Neural cell (in vitro differentiated cells): ENCODE results near the gene KRT74. TPM values are rescaled to one million over a fixed set of nuclear protein-coding genes. Genes with fewer than 3 reads are reported as not detected.

ENCODE experiments used
- H2AFZ ChIP-seq: fragments of 200-600, 300-800 bp; sonication (generic), shearing (Covaris generic); 2 replicates; pipeline ENCODE4 v1.6.0; 2014; ENCODE audit warnings: low read depth, mild to moderate bottlenecking, antibody characterized with exemption, low read length, moderate library complexity
- H3F3A ChIP-seq: fragments of 200-600 bp; shearing (Covaris generic); 2 replicates; pipeline ENCODE4 v1.6.1; 2016; ENCODE audit warnings: mild to moderate bottlenecking, moderate library complexity, mixed read lengths, antibody characterized with exemption, low read length; ENCODE audit not compliant: insufficient read depth, poor library complexity, severe bottlenecking
- H3K27ac ChIP-seq: fragments of 200-600, 300-800 bp; sonication (generic), shearing (Covaris generic); 2 replicates; pipeline ENCODE4 v1.5.1; 2014; ENCODE audit warnings: mild to moderate bottlenecking, low read length, moderate library complexity
- H3K27me3 ChIP-seq: fragments of 300-800, 200-600 bp; sonication (generic), shearing (Covaris generic); 2 replicates; pipeline ENCODE4 v1.6.0; 2014; ENCODE audit warnings: mild to moderate bottlenecking, low read depth, low read length, moderate library complexity; ENCODE audit not compliant: insufficient read depth
- H3K36me3 ChIP-seq: fragments of 300-800, 200-600 bp; sonication (generic), shearing (Covaris generic); 2 replicates; pipeline ENCODE4 v1.5.1; 2014; ENCODE audit warnings: mild to moderate bottlenecking, antibody characterized with exemption, low read length, moderate library complexity; ENCODE audit not compliant: insufficient read depth
- H3K4me2 ChIP-seq: fragments of 300-800, 200-600 bp; sonication (generic), shearing (Covaris generic); 2 replicates; pipeline ENCODE4 v1.6.0; 2014; ENCODE audit warnings: mild to moderate bottlenecking, low read length
- H3K4me3 ChIP-seq: fragments of 300-800, 200-600 bp; sonication (generic), shearing (Covaris generic); 2 replicates; pipeline ENCODE4 v1.5.1; 2014; ENCODE audit warnings: mild to moderate bottlenecking, low read length, moderate library complexity
- H3K79me2 ChIP-seq: fragments of 200-600 bp; shearing (Covaris generic); replicated peaks from 2 replicates; pipeline ENCODE4 v1.6.0; 2014; ENCODE audit warnings: mild to moderate bottlenecking, low read length, moderate library complexity; ENCODE audit not compliant: insufficient read depth
- H3K9ac ChIP-seq: fragments of 300-800, 200-600 bp; sonication (generic), shearing (Covaris generic); 2 replicates; pipeline ENCODE4 v1.6.1; 2016; ENCODE audit warnings: mild to moderate bottlenecking, low read length, mixed read lengths
- H3K9me2 ChIP-seq: fragments of 200-600 bp; shearing (Covaris generic); 2 replicates; pipeline ENCODE4 v1.6.1; 2016; ENCODE audit warnings: mild to moderate bottlenecking, low read length, mixed read lengths; ENCODE audit not compliant: insufficient read depth
- H3K9me3 ChIP-seq: fragments of 200-600, 300-800 bp; sonication (generic), shearing (Covaris generic); 2 replicates; pipeline ENCODE4 v1.6.1; 2016; ENCODE audit warnings: mild to moderate bottlenecking, mixed run types, low read length, moderate library complexity, mixed read lengths
- H4K20me1 ChIP-seq: fragments of 200-600 bp; shearing (Covaris generic); 2 replicates; pipeline ENCODE4 v1.6.1; 2016; ENCODE audit warnings: mild to moderate bottlenecking, mixed run types; ENCODE audit not compliant: insufficient read depth
- CTCF ChIP-seq: fragments of 450-650 bp; IDR thresholded peaks from 2 replicates; pipeline ENCODE4 v1.5.1; 2014; ENCODE audit warnings: antibody characterized with exemption, mild to moderate bottlenecking, moderate library complexity; ENCODE audit not compliant: poor library complexity, severe bottlenecking
- EP300 ChIP-seq: fragments of 450-650 bp; conservative IDR thresholded peaks from 2 replicates; pipeline ENCODE4 v1.6.1; 2014; ENCODE audit warnings: antibody characterized with exemption, mild to moderate bottlenecking, moderate library complexity; ENCODE audit not compliant: poor library complexity, severe bottlenecking
- EZH2 ChIP-seq: fragments of 200-600, 300-800 bp; shearing (Covaris generic), sonication (generic); IDR thresholded peaks from 2 replicates; pipeline ENCODE4 v1.6.1; 2014; ENCODE audit warnings: antibody characterized with exemption, low read length, borderline replicate concordance, mild to moderate bottlenecking; ENCODE audit not compliant: insufficient read depth, poor library complexity, severe bottlenecking
- MXI1 ChIP-seq: fragments of 450-650 bp; conservative IDR thresholded peaks from 2 replicates; pipeline ENCODE4 v1.6.1; 2014; ENCODE audit warnings: antibody characterized with exemption, mild to moderate bottlenecking; ENCODE audit not compliant: poor library complexity, severe bottlenecking
- POLR2AphosphoS5 ChIP-seq: IDR thresholded peaks from 2 replicates; pipeline ENCODE4 v1.6.1; 2012
- RAD21 ChIP-seq: fragments of 450-650 bp; conservative IDR thresholded peaks from 2 replicates; pipeline ENCODE4 v1.6.1; 2014; ENCODE audit warnings: antibody characterized with exemption, mild to moderate bottlenecking, moderate library complexity
- REST ChIP-seq: IDR thresholded peaks from 2 replicates; pipeline ENCODE4 v1.6.1; 2012; ENCODE audit warnings: borderline replicate concordance
- SMC3 ChIP-seq: fragments of 450-650 bp; conservative IDR thresholded peaks from 2 replicates; pipeline ENCODE4 v1.6.1; 2014; ENCODE audit warnings: antibody characterized with exemption, mild to moderate bottlenecking, moderate library complexity; ENCODE audit not compliant: poor library complexity
- TAF1 ChIP-seq: IDR thresholded peaks from 2 replicates; pipeline ENCODE4 v1.6.1; 2012; ENCODE audit warnings: low read depth
- polyA plus RNA-seq: library from polyadenylated mRNA; depleted of rRNA; stranded (reverse); fragments of >200 nt; gene quantifications from 2 replicates; pipeline ENCODE4 v1.2.3, GENCODE V29; 2014

The KRT74 gene
- polyA plus RNA-seq, 1 donor from 2014 or later = not detected

GRCh38 chr12:52600941-52601481, 27.4 kb upstream of the KRT74 start, which contains the start of gene KRT72:
Gene KRT72, minus strand, starts transcription at chr12:52601463. Its CDS starts 11 bp downstream, at chr12:52601452.
- Histone ChIP-seq H4K20me1 (no peaks in the 10 kb centered on the region), H3K9me2 (no peaks in the 10 kb centered on the region), H3K36me3 (no peaks in the 10 kb centered on the region), H3K79me2 (no peaks in the 10 kb centered on the region), H3K9ac (no peak within 1 kb of the TSS), H3F3A (no peaks in the 10 kb centered on the region), H3K4me3 (no peak within 1 kb of the TSS), H3K9me3 (no peaks in the 10 kb centered on the region), H2AFZ (no peak within 1 kb of the TSS), H3K27me3 (no peaks in the 10 kb centered on the region), H3K27ac (no peak within 1 kb of the TSS), H3K4me2 (no peak within 1 kb of the TSS)
- TF ChIP-seq POLR2AphosphoS5 (no peak), EP300 (no peak), TAF1 (no peak)

- no peak overlapping the region for H3K4me2 ChIP-seq
- H3K9ac ChIP-seq = no peak overlapping the region
- H3F3A ChIP-seq = no peaks in the 10 kb centered on the region
- H3K9me3 ChIP-seq = no peaks in the 10 kb centered on the region
- TF ChIP-seq CTCF (no peak), RAD21 (no peak), EP300 (no peak), TAF1 (no peak), POLR2AphosphoS5 (no peak)
- no peaks in the 10 kb centered on the region for H4K20me1 ChIP-seq
- H2AFZ ChIP-seq = no peak overlapping the region
- no peaks in the 10 kb centered on the region for H3K79me2 ChIP-seq
- H3K4me3 ChIP-seq = no peak overlapping the region
- no peaks in the 10 kb centered on the region for H3K36me3 ChIP-seq
- H3K27me3 ChIP-seq = no peaks in the 10 kb centered on the region
- no peak overlapping the region for H3K27ac ChIP-seq
- H3K9me2 ChIP-seq = no peaks in the 10 kb centered on the region
Observed at GRCh38 chr12:52600475-52600874, 26.8 kb upstream of the KRT74 start.

GRCh38 chr12:52600071-52600470, 26.4 kb upstream of the KRT74 start:
- Histone ChIP-seq H3F3A (no peaks in the 10 kb centered on the region), H3K27me3 (no peaks in the 10 kb centered on the region), H2AFZ (no peak overlapping the region), H3K36me3 (no peaks in the 10 kb centered on the region), H3K9me2 (no peaks in the 10 kb centered on the region), H3K27ac (no peak overlapping the region), H3K9me3 (no peaks in the 10 kb centered on the region), H3K4me2 (no peak overlapping the region), H3K9ac (no peak overlapping the region), H3K4me3 (no peak overlapping the region), H4K20me1 (no peaks in the 10 kb centered on the region), H3K79me2 (no peaks in the 10 kb centered on the region)
- no peak for TF ChIP-seq SMC3
- TF ChIP-seq MXI1 = no peak
- TF ChIP-seq TAF1 = no peak
- TF ChIP-seq CTCF = no peak
- no peak for TF ChIP-seq RAD21
- no peak for TF ChIP-seq REST
- TF ChIP-seq EP300 = no peak
- TF ChIP-seq EZH2 = no peak
- no peak for TF ChIP-seq POLR2AphosphoS5
